ENCODE data around the gene PGM2. TPM values are rescaled to one million over a fixed set of nuclear protein-coding genes. Genes with fewer than 3 reads are reported as not detected.

PGM2 gene
- total and polyA plus RNA-seq, 10 of the 15 experiments (the other 5 are each of a cell fraction or from before 2014, with no cell fraction given) = 11.9 to 41.7 (median 37.1) TPM

- POLR2A ChIA-PET = no interaction called here
- H3K4me1 ChIP-seq (ENCODE audit: control insufficient read depth, insufficient read depth, low read length) = no peaks in the 10 kb centered on the region
- no peak overlapping the region for H3K9ac ChIP-seq (ENCODE audit: control insufficient read depth, insufficient read depth, low read length)
- ATAC-seq = no peak; the same call in 2 of the 3 replicates
- no peak overlapping the region for H3K27ac ChIP-seq (ENCODE audit: control insufficient read depth, insufficient read depth)
- BruUV-seq (replicated peaks) = no TSS peak
- RAD21 ChIA-PET (ENCODE audit: unreplicated experiment) = interaction anchor here (0.8 to 5.8 kb wide), 10 partner anchors 36 to 350 kb away, joined by 3 to 57 read pairs (median 4); partner anchors contain the start of gene RELL1
- DNase-seq (ENCODE audit: low read depth, low spot score) = no peak
- H3K4me2 ChIP-seq (ENCODE audit: control insufficient read depth, insufficient read depth) = no peak overlapping the region
- SMC1A ChIA-PET (ENCODE audit: uncharacterized antibody, unreplicated experiment) = interaction anchor here (0.5 to 3.9 kb wide), 17 partner anchors 19 to 873 kb away, joined by 3 to 43 read pairs (median 3); no protein-coding TSS in a partner anchor
- no peaks in the 10 kb centered on the region for H4K20me1 ChIP-seq (ENCODE audit: control insufficient read depth, insufficient read depth)
- H3K27me3 ChIP-seq (replicated peaks in 1 of 2; ENCODE audit: control insufficient read depth in 2 of 2, insufficient read depth in 2 of 2, low read length in 1 of 2) = no peaks in the 10 kb centered on the region; a peak in 1 of 4 replicates
- 48% methylated on average over 4 of the region's 4 CpGs for WGBS (ENCODE audit: insufficient coverage, insufficient replicate concordance, low lambda C conversion rate, missing lambda C conversion rate)
- intact Hi-C loops (cut with micrococcal nuclease; ENCODE audit: unreplicated experiment) = loop anchor here (1.0 to 10.0 kb wide), 2 partner anchors 199 to 363 kb away; no protein-coding TSS in a partner anchor
- FAIRE-seq = no peak
- no peaks in the 10 kb centered on the region for H3K79me2 ChIP-seq (ENCODE audit: control insufficient read depth, insufficient read depth, low read length)
- in situ Hi-C loops (cut with MboI) = loop anchor here (5.0 kb wide), 1 partner anchor 230 kb away; no protein-coding TSS in a partner anchor
- no peak overlapping the region for H2AFZ ChIP-seq (ENCODE audit: control insufficient read depth, low read depth, low read length)
- no peak overlapping the region for H3K4me3 ChIP-seq
- H3K9me3 ChIP-seq (replicated peaks; ENCODE audit: control insufficient read depth, insufficient read depth, low read length) = no peaks in the 10 kb centered on the region
- H3K36me3 ChIP-seq (ENCODE audit: control insufficient read depth in 2 of 2, insufficient read depth in 2 of 2, low read length in 1 of 2) = no peaks in the 10 kb centered on the region
- CTCF ChIA-PET = interaction anchor here (0.6 to 6.8 kb wide), 24 partner anchors 9 to 873 kb away, joined by 3 to 103 read pairs (median 3); no protein-coding TSS in a partner anchor
- TF ChIP-seq IKZF2 (IDR thresholded peaks at IDR 0.05) (no peak), IKZF1 (conservative IDR thresholded peaks at IDR 0.05) (no peak), FOXK2 (IDR thresholded peaks at IDR 0.05) (no peak), RAD21 (IDR thresholded peaks at IDR 0.05; ENCODE audit: insufficient read depth, low read depth, low read length) (peak; percentile 44), CBFB (IDR thresholded peaks at IDR 0.05; ENCODE audit: low read depth) (no peak), CREM (IDR thresholded peaks at IDR 0.05; ENCODE audit: low read depth) (no peak), MEF2B (IDR thresholded peaks at IDR 0.05; ENCODE audit: partially characterized antibody, poor library complexity, severe bottlenecking) (no peak), TCF7 (IDR thresholded peaks at IDR 0.05; ENCODE audit: borderline replicate concordance) (no peak), ZBTB40 (IDR thresholded peaks at IDR 0.05; ENCODE audit: borderline replicate concordance) (no peak), SMC3 (IDR thresholded peaks at IDR 0.05; ENCODE audit: borderline replicate concordance, low read length) (0 out of 2 replicates have a peak, but pooled peaks have one; percentile 14), FOXM1 (IDR thresholded peaks at IDR 0.05; ENCODE audit: low read depth, low read length) (no peak), IRF3 (IDR thresholded peaks at IDR 0.05) (no peak), EZH2 (IDR thresholded peaks at IDR 0.05; ENCODE audit: borderline replicate concordance, control insufficient read depth, low read depth, low read length) (no peak)
- TF ChIP-seq, protein P1, sequence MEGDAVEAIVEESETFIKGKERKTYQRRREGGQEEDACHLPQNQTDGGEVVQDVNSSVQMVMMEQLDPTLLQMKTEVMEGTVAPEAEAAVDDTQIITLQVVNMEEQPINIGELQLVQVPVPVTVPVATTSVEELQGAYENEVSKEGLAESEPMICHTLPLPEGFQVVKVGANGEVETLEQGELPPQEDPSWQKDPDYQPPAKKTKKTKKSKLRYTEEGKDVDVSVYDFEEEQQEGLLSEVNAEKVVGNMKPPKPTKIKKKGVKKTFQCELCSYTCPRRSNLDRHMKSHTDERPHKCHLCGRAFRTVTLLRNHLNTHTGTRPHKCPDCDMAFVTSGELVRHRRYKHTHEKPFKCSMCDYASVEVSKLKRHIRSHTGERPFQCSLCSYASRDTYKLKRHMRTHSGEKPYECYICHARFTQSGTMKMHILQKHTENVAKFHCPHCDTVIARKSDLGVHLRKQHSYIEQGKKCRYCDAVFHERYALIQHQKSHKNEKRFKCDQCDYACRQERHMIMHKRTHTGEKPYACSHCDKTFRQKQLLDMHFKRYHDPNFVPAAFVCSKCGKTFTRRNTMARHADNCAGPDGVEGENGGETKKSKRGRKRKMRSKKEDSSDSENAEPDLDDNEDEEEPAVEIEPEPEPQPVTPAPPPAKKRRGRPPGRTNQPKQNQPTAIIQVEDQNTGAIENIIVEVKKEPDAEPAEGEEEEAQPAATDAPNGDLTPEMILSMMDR (IDR thresholded peaks at IDR 0.05 in 2 of 3, conservative IDR thresholded peaks at IDR 0.05 in 1 of 3; ENCODE audit: control insufficient read depth in 2 of 3, extremely low read depth in 1 of 3, insufficient read depth in 1 of 3, low read depth in 3 of 3, low read length in 3 of 3) = peak; percentile 12 to 41 (median 24); a peak in 4 of 6 replicates
Observed at GRCh38 chr4:37802068-37802666, 24.3 kb upstream of the PGM2 start.
